IPS DF 4.7 (cell line): ENCODE results near the gene HK2.

Experiments
- DNase-seq: peaks from one replicate; pipeline ENCODE4 v3.0.0-alpha.2; 2013; ENCODE audit warnings: low spot score; ENCODE audit errors: extremely low read depth

The HK2 gene

GRCh38 chr2:74857215-74857614, 23.3 kb downstream of the HK2 start:
- DNase-seq = no peak

- no peak for DNase-seq
These were observed 23.8 kb downstream of the HK2 start for GRCh38 chr2:74857725-74858124.

- DNase-seq = no peak
These were observed 24.4 kb downstream of the HK2 start for GRCh38 chr2:74858281-74858680.

- no peak for DNase-seq
These were observed 26.2 kb downstream of the HK2 start for GRCh38 chr2:74860079-74860478.

- DNase-seq = no peak
These were observed 26.6 kb downstream of the HK2 start for GRCh38 chr2:74860521-74860920.

GRCh38 chr2:74861531-74861930, 27.6 kb downstream of the HK2 start:
- DNase-seq = no peak

- no peak for DNase-seq
These were observed 28.4 kb downstream of the HK2 start for GRCh38 chr2:74862020-74862964.

GRCh38 chr2:74863802-74864248, 29.9 kb downstream of the HK2 start:
- no peak for DNase-seq

GRCh38 chr2:74864728-74865722, 31.1 kb downstream of the HK2 start:
- no peak for DNase-seq

GRCh38 chr2:74865770-74866674, 32.1 kb downstream of the HK2 start:
- no peak for DNase-seq

GRCh38 chr2:74867841-74868658, 34.1 kb downstream of the HK2 start:
- no peak for DNase-seq

GRCh38 chr2:74869517-74869916, 35.6 kb downstream of the HK2 start:
- no peak for DNase-seq

GRCh38 chr2:74870951-74871350, 37.0 kb downstream of the HK2 start:
- DNase-seq = no peak

- DNase-seq = no peak
These were observed 37.5 kb downstream of the HK2 start for GRCh38 chr2:74871414-74871813.

GRCh38 chr2:74872389-74872836, 38.5 kb downstream of the HK2 start:
- DNase-seq = no peak

- no peak for DNase-seq
These were observed 39.2 kb downstream of the HK2 start for GRCh38 chr2:74873012-74873665.

- no peak for DNase-seq
These were observed 40.0 kb downstream of the HK2 start for GRCh38 chr2:74873678-74874640.
